MCF 10A (cell line): ENCODE results near the gene PSMB9. TPM values are rescaled to one million over a fixed set of nuclear protein-coding genes. Genes with fewer than 3 reads are reported as not detected.

ENCODE experiments used
- BruUV-seq: library from RNA; stranded (reverse); fragments of 400-500 nt; replicated peaks from 2 replicates; lab custom pipeline; 2021; lab: Mats Ljungman, UMichigan
- CTCF ChIA-PET: fragments of 300-600 bp; sonication (Branson Sonifier 250); formaldehyde crosslinking; extraction: SDS; loops from one replicate; lab custom pipeline; 2021; ENCODE audit warnings: antibody characterized with exemption, inconsistent platforms; lab: Yijun Ruan, JAX
- POLR2A ChIA-PET: fragments of 300-600, 350-650 bp; sonication (Branson Sonifier 250); formaldehyde crosslinking; extraction: SDS; loops from one replicate; lab custom pipeline; 2020; ENCODE audit warnings: antibody characterized with exemption, inconsistent platforms; lab: Yijun Ruan, JAX
- DNase-seq: peaks from one replicate; pipeline ENCODE4 v3.0.0-alpha.2; 2018; ENCODE audit not compliant: unreplicated experiment
- H3K27ac Mint-ChIP-seq: one replicate; pipeline ENCODE4 v1.8.0; 2022; ENCODE audit warnings: mild to moderate bottlenecking, low read depth, mixed read lengths; ENCODE audit not compliant: unreplicated experiment
- H3K27me3 Mint-ChIP-seq: one replicate; pipeline ENCODE4 v1.8.0; 2022; ENCODE audit warnings: mixed read lengths; ENCODE audit not compliant: insufficient read depth, unreplicated experiment
- H3K36me3 Mint-ChIP-seq: one replicate; pipeline ENCODE4 v1.8.0; 2022; ENCODE audit warnings: mild to moderate bottlenecking, moderate library complexity, mixed read lengths; ENCODE audit not compliant: insufficient read depth, unreplicated experiment
- H3K4me1 Mint-ChIP-seq: one replicate; pipeline ENCODE4 v1.8.0; 2022; ENCODE audit warnings: mixed read lengths; ENCODE audit not compliant: insufficient read depth, unreplicated experiment
- H3K4me3 Mint-ChIP-seq: one replicate; pipeline ENCODE4 v1.8.0; 2022; ENCODE audit warnings: mild to moderate bottlenecking, moderate library complexity, mixed read lengths; ENCODE audit not compliant: unreplicated experiment
- H3K9me3 Mint-ChIP-seq: one replicate; pipeline ENCODE4 v1.8.0; 2022; ENCODE audit warnings: mixed read lengths; ENCODE audit not compliant: unreplicated experiment
- intact Hi-C: fragments of 100-400 bp; cut with micrococcal nuclease; formaldehyde crosslinking; loops from 2 replicates; pipeline ENCODE4 v1.14.1; 2022
- total RNA-seq: library from RNA; stranded (reverse); gene quantifications from 2 replicates; pipeline ENCODE4 v1.2.3, GENCODE V29; 2022
- TF ChIP-seq, protein P1 (sequence below): fragments of 200-600 bp; IDR thresholded peaks from one replicate; pipeline ENCODE4 v1.8.0; 2022; ENCODE audit warnings: antibody characterized with exemption, mild to moderate bottlenecking; ENCODE audit not compliant: unreplicated experiment

Gene PSMB9
- total RNA-seq, 1 experiment from 2014 or later, result 3.5 TPM

DNA sequence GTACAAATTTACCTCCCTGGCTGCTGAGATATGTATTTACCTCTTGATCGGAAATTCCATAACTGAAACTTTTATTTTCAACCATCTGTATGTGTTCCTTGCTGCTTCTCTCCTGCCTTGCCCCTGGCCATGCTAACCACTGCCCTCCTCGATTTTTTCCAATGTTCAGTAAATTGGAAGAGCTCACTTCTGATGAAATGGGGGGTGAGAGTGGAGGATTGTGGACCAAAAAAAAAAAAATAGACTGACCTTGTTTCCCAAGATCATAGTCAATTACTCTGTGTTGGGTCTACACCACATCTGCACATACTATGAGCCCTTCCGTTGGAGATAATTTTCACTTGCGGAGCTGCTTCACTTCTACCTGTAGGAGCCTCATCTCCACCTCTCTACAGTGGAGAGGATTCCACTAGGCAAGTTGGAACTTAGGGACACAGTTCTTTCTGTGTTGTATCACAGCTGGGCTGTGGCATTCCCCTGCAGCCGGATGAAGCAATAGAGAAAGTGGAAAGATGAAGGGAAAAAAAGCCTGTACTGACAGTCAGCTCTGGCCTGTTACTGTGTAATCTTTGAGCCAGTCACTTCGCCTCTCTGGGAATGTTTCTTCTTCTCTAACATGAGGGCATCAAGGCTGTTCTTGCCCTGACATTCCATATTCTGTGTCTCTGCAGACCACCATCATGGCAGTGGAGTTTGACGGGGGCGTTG lies 1.6 kb downstream of the PSMB9 start:
- H3K9me3 Mint-ChIP-seq, result no peaks in the 10 kb centered on the region
- ChIA-PET POLR2A (interaction anchor here (0.7 to 5.6 kb wide), 5 partner anchors 12 to 1581 kb away, joined by 3 to 111 read pairs (median 4); partner anchors contain the start of genes PSMB8 and TAP2), CTCF (interaction anchor here (0.5 to 5.7 kb wide), 11 partner anchors 13 to 683 kb away, joined by 3 to 110 read pairs (median 3); partner anchors contain the start of gene TAP2)
- intact Hi-C loops, result no loop called here
- H3K27me3 Mint-ChIP-seq, result no peaks in the 10 kb centered on the region
- DNase-seq, result no peak
- BruUV-seq, result no TSS peak
- peaks cover 25% of the 10 kb centered on the region for H3K4me1 Mint-ChIP-seq
- H3K27ac Mint-ChIP-seq, result no peak overlapping the region
- no peak overlapping the region for H3K4me3 Mint-ChIP-seq
- TF ChIP-seq, protein P1, sequence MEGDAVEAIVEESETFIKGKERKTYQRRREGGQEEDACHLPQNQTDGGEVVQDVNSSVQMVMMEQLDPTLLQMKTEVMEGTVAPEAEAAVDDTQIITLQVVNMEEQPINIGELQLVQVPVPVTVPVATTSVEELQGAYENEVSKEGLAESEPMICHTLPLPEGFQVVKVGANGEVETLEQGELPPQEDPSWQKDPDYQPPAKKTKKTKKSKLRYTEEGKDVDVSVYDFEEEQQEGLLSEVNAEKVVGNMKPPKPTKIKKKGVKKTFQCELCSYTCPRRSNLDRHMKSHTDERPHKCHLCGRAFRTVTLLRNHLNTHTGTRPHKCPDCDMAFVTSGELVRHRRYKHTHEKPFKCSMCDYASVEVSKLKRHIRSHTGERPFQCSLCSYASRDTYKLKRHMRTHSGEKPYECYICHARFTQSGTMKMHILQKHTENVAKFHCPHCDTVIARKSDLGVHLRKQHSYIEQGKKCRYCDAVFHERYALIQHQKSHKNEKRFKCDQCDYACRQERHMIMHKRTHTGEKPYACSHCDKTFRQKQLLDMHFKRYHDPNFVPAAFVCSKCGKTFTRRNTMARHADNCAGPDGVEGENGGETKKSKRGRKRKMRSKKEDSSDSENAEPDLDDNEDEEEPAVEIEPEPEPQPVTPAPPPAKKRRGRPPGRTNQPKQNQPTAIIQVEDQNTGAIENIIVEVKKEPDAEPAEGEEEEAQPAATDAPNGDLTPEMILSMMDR, result no peak
- peaks cover 7% of the 10 kb centered on the region for H3K36me3 Mint-ChIP-seq

DNA sequence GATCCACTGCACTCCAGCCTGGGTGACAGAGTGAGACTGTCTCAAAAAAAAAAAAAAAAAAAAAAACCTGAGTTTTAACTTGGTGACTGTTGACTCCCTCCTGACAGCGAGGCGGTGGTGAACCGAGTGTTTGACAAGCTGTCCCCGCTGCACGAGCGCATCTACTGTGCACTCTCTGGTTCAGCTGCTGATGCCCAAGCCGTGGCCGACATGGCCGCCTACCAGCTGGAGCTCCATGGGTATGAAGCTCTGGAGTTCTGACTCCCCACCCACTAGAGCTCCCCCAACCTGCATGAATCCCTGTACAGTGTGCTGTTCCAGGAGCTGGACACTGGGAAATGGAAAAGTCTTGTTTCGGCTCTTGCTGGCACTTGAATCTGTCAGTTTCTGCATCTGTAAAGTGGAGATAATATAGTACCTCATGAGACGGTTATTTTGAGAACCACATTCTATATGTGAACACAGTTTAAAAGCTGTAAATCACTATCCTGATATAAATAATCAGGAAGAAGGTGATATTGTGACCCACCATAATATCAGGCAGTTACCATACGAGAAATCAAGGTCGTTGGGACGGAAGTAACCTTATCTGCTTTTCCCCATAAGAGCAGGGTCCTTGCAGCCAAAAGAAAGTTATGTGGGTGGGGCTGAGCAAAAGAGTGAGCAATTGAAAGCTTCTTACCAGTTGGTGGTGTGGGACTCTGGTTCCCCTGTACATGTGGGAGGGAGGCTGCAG lies 3.3 kb downstream of the PSMB9 start:
- Mint-ChIP-seq H3K27ac (no peak overlapping the region), H3K4me3 (no peak overlapping the region), H3K4me1 (peaks cover 25% of the 10 kb centered on the region), H3K27me3 (no peaks in the 10 kb centered on the region), H3K9me3 (no peaks in the 10 kb centered on the region), H3K36me3 (peaks cover 5% of the 10 kb centered on the region)
- TF ChIP-seq, protein P1, result no peak
- intact Hi-C loops, result no loop called here
- no peak for DNase-seq
- ChIA-PET POLR2A (interaction anchor here (3.1 to 5.6 kb wide), 2 partner anchors 13 to 19 kb away, joined by 18 to 111 read pairs; partner anchors contain the start of genes PSMB8 and TAP2), CTCF (interaction anchor here (0.7 to 5.7 kb wide), 3 partner anchors 11 to 62 kb away, joined by 3 to 110 read pairs (median 25); partner anchors contain the start of gene TAP2)
- no TSS peak for BruUV-seq

DNA sequence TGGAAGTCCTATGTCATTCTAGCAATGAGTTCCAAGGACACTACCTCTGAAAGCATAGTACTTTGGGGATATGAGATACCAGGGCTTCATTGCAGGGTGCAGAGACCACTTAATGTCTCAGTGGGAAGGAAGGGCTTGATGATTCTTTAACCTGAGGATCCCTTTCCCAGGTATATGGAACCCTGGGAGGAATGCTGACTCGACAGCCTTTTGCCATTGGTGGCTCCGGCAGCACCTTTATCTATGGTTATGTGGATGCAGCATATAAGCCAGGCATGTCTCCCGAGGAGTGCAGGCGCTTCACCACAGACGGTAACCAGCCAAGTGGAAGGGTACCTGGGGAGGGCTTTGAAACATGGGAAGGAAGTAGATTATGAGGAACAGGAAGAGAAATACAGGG lies 4.2 kb downstream of the PSMB9 start:
- TF ChIP-seq, protein P1, result no peak
- BruUV-seq, result no TSS peak
- Mint-ChIP-seq H3K9me3 (no peaks in the 10 kb centered on the region), H3K4me1 (peaks cover 19% of the 10 kb centered on the region), H3K27me3 (no peaks in the 10 kb centered on the region), H3K27ac (no peak overlapping the region), H3K4me3 (no peak overlapping the region), H3K36me3 (peaks cover 5% of the 10 kb centered on the region)
- ChIA-PET CTCF (interaction anchor here (0.6 to 5.7 kb wide), 4 partner anchors 10 to 62 kb away, joined by 3 to 110 read pairs (median 14); partner anchors contain the start of gene TAP2), POLR2A (interaction anchor here (3.1 to 5.6 kb wide), 2 partner anchors 13 to 20 kb away, joined by 18 to 111 read pairs; partner anchors contain the start of genes PSMB8 and TAP2)
- no peak for DNase-seq
- intact Hi-C loops, result no loop called here
